GM23338 (cell line): Measurements from ENCODE around the gene RGL1. TPM values are rescaled to one million over a fixed set of nuclear protein-coding genes. Genes with fewer than 3 reads are reported as not detected.

Source experiments
- ATAC-seq: fragments of 200-7000 bp; cut with Tn5 transposase; 3 replicates; pipeline ENCODE4 v1.9.1; 2020
- DNase-seq: peaks from one replicate; pipeline ENCODE4 v3.0.0-alpha.2; 2015; ENCODE audit warnings: low spot score
- H2AFZ ChIP-seq: fragments of 200-600 bp; sonication (generic); 2 replicates; pipeline ENCODE4 v1.8.0; 2016; ENCODE audit warnings: antibody characterized with exemption, mild to moderate bottlenecking, moderate library complexity
- H3F3A ChIP-seq: fragments of 200-600 bp; sonication (generic); replicated peaks from 2 replicates; pipeline ENCODE4 v1.8.0; 2017; ENCODE audit warnings: antibody characterized with exemption, mixed run types, low read depth
- H3K27ac ChIP-seq: fragments of 200-600 bp; sonication (generic); 2 replicates; pipeline ENCODE4 v1.6.1; 2016; ENCODE audit warnings: low read depth
- H3K27me3 ChIP-seq: fragments of 200-600 bp; sonication (generic); 2 replicates; pipeline ENCODE4 v1.8.0; 2016; ENCODE audit warnings: mild to moderate bottlenecking, mixed run types, moderate library complexity; ENCODE audit not compliant: insufficient read depth
- H3K36me3 ChIP-seq: fragments of 200-600 bp; sonication (generic); 2 replicates; pipeline ENCODE4 v1.8.0; 2016; ENCODE audit warnings: mild to moderate bottlenecking; ENCODE audit not compliant: insufficient read depth
- H3K4me1 ChIP-seq: fragments of 200-600 bp; sonication (generic); 2 replicates; pipeline ENCODE4 v1.8.0; 2016; ENCODE audit warnings: mild to moderate bottlenecking, moderate library complexity; ENCODE audit not compliant: insufficient read depth
- H3K4me2 ChIP-seq: fragments of 200-600 bp; sonication (generic); 2 replicates; pipeline ENCODE4 v1.7.1; 2017; ENCODE audit warnings: mixed run types
- H3K4me3 ChIP-seq: fragments of 200-600 bp; sonication (generic); 2 replicates; pipeline ENCODE4 v1.6.1; 2016; ENCODE audit warnings: mixed run types
- H3K79me2 ChIP-seq: fragments of 200-600 bp; sonication (generic); replicated peaks from 2 replicates; pipeline ENCODE4 v1.8.0; 2017; ENCODE audit warnings: mild to moderate bottlenecking; ENCODE audit not compliant: insufficient read depth
- H3K9me2 ChIP-seq: fragments of 200-600 bp; sonication (generic); 2 replicates; pipeline ENCODE4 v1.8.0; 2017; ENCODE audit not compliant: insufficient read depth
- H4K20me1 ChIP-seq: fragments of 200-600 bp; sonication (generic); replicated peaks from 2 replicates; pipeline ENCODE4 v1.8.0; 2017; ENCODE audit warnings: mild to moderate bottlenecking; ENCODE audit not compliant: insufficient read depth
- H3K27ac Mint-ChIP-seq: 2 replicates; pipeline ENCODE4 v1.8.0; 2020; ENCODE audit warnings: inconsistent platforms, mild to moderate bottlenecking, moderate library complexity, mixed read lengths
- H3K27me3 Mint-ChIP-seq: 3 replicates; pipeline ENCODE4 v1.8.0; 2022; ENCODE audit warnings: low read depth, mild to moderate bottlenecking, moderate library complexity, mixed read lengths, inconsistent platforms; ENCODE audit not compliant: insufficient read depth, poor library complexity
- H3K36me3 Mint-ChIP-seq: 3 replicates; pipeline ENCODE4 v1.8.0; 2021; ENCODE audit warnings: low read depth, mild to moderate bottlenecking, inconsistent platforms, moderate library complexity, mixed read lengths
- H3K4me1 Mint-ChIP-seq: 3 replicates; pipeline ENCODE4 v1.8.0; 2020; ENCODE audit warnings: mild to moderate bottlenecking, inconsistent platforms, mixed read lengths
- H3K4me3 Mint-ChIP-seq: 3 replicates; pipeline ENCODE4 v1.8.0; 2021; ENCODE audit warnings: moderate library complexity, mild to moderate bottlenecking, inconsistent platforms, mixed read lengths
- H3K9me3 Mint-ChIP-seq: 3 replicates; pipeline ENCODE4 v1.8.0; 2020; ENCODE audit warnings: moderate library complexity, mild to moderate bottlenecking, inconsistent platforms, mixed read lengths
- CREB1 ChIP-seq: fragments of 250-450 bp; sonication (Bioruptor Pico); IDR thresholded peaks from 2 replicates; pipeline ENCODE4 v1.5.0; 2020; ENCODE audit warnings: low read depth, mild to moderate bottlenecking, moderate library complexity
- CTCF ChIP-seq, 2 experiments: fragments of 200-600 bp in 1 of 2; sonication (generic) in 1 of 2; conservative IDR thresholded peaks; 2 replicates each; pipeline versions ENCODE4 v1.5.1 to v1.6.1; 2016 to 2017; ENCODE audit warnings: antibody characterized with exemption in 2 of 2, low read depth in 2 of 2, mild to moderate bottlenecking in 2 of 2, moderate library complexity in 1 of 2
- ETS1 ChIP-seq: IDR thresholded peaks from 2 replicates; pipeline ENCODE4 v1.6.1; 2016; ENCODE audit warnings: antibody characterized with exemption
- EZH2 ChIP-seq: fragments of 200-600 bp; sonication (generic); IDR thresholded peaks from one replicate; pipeline ENCODE4 v1.8.0; 2017; ENCODE audit warnings: antibody characterized with exemption, mild to moderate bottlenecking, low read depth; ENCODE audit not compliant: unreplicated experiment
- JUNB ChIP-seq: IDR thresholded peaks from one replicate; pipeline ENCODE4 v1.6.1; 2016; ENCODE audit warnings: antibody characterized with exemption; ENCODE audit not compliant: unreplicated experiment
- POLR2AphosphoS5 ChIP-seq: IDR thresholded peaks from 2 replicates; pipeline ENCODE4 v1.6.1; 2016; ENCODE audit warnings: antibody characterized with exemption, low read depth
- REST ChIP-seq: IDR thresholded peaks from one replicate; pipeline ENCODE4 v1.6.1; 2018; ENCODE audit warnings: antibody characterized with exemption; ENCODE audit not compliant: unreplicated experiment
- STAT1 ChIP-seq: IDR thresholded peaks from one replicate; pipeline ENCODE4 v1.6.1; 2016; ENCODE audit warnings: antibody characterized with exemption; ENCODE audit not compliant: unreplicated experiment
- ZNF114 ChIP-seq: fragments of 250-450 bp; sonication (Bioruptor Pico); IDR thresholded peaks from 2 replicates; pipeline ENCODE4 v1.5.0; 2020; ENCODE audit warnings: mild to moderate bottlenecking, moderate library complexity
- ZNF331 ChIP-seq: fragments of 250-450 bp; sonication (Bioruptor Pico); IDR thresholded peaks from 2 replicates; pipeline ENCODE4 v1.5.0; 2020; ENCODE audit warnings: low read depth, mild to moderate bottlenecking, moderate library complexity
- ZNF462 ChIP-seq: fragments of 250-450 bp; sonication (Bioruptor Pico); IDR thresholded peaks from 2 replicates; pipeline ENCODE4 v1.5.0; 2020; ENCODE audit warnings: mild to moderate bottlenecking, moderate library complexity
- polyA plus RNA-seq: library from polyadenylated mRNA; unstranded; fragments of >200 nt; fragmentation: Nextera tagmentation; extraction: Ambion mirVana; gene quantifications from 2 replicates; pipeline ENCODE4 v1.2.1, GENCODE V29; 2016
- total RNA-seq: library from RNA; depleted of rRNA; stranded (reverse); fragments of >200 nt; shearing (Covaris generic); gene quantifications from 2 replicates; pipeline ENCODE4 v1.2.3, GENCODE V29; 2014

The RGL1 gene
- total and polyA plus RNA-seq, 2 experiments from 2014 or later: 0.91 to 2.6 TPM

- TF ChIP-seq CTCF (conservative IDR thresholded peaks at IDR 0.05; ENCODE audit: low read depth in 2 of 2) (no peak), ETS1 (no peak), JUNB (no peak)
These were observed 104.8 kb downstream of the RGL1 start (continued) for GRCh38 chr1:183909672-183910071.

GRCh38 chr1:183910845-183911244 lies 105.9 kb downstream of the RGL1 start:
- H3K4me3 ChIP-seq: no peak overlapping the region
- H3K79me2 ChIP-seq: no peaks in the 10 kb centered on the region
- no peak overlapping the region for H2AFZ ChIP-seq
- TF ChIP-seq EZH2: no peak
- TF ChIP-seq ZNF462: no peak
- no peak for TF ChIP-seq CREB1 (CRISPR knock-in tag)
- no peak for TF ChIP-seq ETS1
- TF ChIP-seq POLR2AphosphoS5: no peak
- no peak for TF ChIP-seq STAT1
- TF ChIP-seq REST: no peak
- no peak for TF ChIP-seq JUNB
- no peak for TF ChIP-seq ZNF114
- no peak for TF ChIP-seq ZNF331 (CRISPR knock-in tag)
- H3K9me3 Mint-ChIP-seq: no peaks in the 10 kb centered on the region; the same call in 2 of the 3 replicates
- no peak for DNase-seq
- H3K4me1 ChIP-seq: no peaks in the 10 kb centered on the region
- H4K20me1 ChIP-seq: no peaks in the 10 kb centered on the region
- no peak overlapping the region for H3K4me3 Mint-ChIP-seq
- no peak overlapping the region for H3K27ac ChIP-seq
- no peaks in the 10 kb centered on the region for H3K27me3 ChIP-seq
- no peak overlapping the region for H3K4me2 ChIP-seq
- H3K9me2 ChIP-seq: no peaks in the 10 kb centered on the region
- H3F3A ChIP-seq: no peaks in the 10 kb centered on the region
- no peak overlapping the region for H3K27ac Mint-ChIP-seq
- H3K36me3 ChIP-seq: no peaks in the 10 kb centered on the region
- peaks cover 4% of the 10 kb centered on the region; the same call in 2 of the 3 replicates for H3K4me1 Mint-ChIP-seq
- H3K36me3 Mint-ChIP-seq: no peaks in the 10 kb centered on the region
- ATAC-seq: no peak
- peaks cover 4% of the 10 kb centered on the region for H3K27me3 Mint-ChIP-seq
